ENCODE data around the gene MACROD1. TPM values are rescaled to one million over a fixed set of nuclear protein-coding genes. Genes with fewer than 3 reads are reported as not detected.
A peak's percentile ranks its signal among the peaks of the same experiment; 100 is the strongest.

The MACROD1 gene
- total RNA-seq, 1 donor from 2014 or later, result 3.4 TPM

DNA sequence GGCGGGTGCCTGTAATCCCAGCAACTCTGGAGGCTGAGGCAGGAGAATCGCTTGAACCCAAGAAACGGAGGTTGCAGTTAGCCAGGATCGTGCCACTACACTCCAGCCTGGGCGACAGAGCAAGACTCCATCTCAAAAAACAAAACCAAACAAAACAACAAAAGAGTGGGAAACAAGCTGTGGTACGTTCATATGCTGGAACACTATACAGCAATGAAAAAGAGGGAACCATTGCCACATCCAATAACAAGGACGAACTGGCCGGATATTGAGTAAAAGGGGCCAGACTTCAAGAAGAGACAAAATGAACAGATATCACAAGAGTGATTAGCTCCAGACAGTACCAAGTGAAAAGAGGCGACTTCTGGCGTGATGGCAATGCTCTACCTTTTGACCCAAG lies 4.9 kb downstream of the MACROD1 start:
- Mint-ChIP-seq H3K9me3 (ENCODE audit: unreplicated experiment) (no peaks in the 10 kb centered on the region), H3K27ac (ENCODE audit: unreplicated experiment) (no peak overlapping the region), H3K4me1 (ENCODE audit: low read depth, unreplicated experiment) (no peaks in the 10 kb centered on the region), H3K4me3 (ENCODE audit: unreplicated experiment) (no peak overlapping the region), H3K36me3 (ENCODE audit: low read depth, unreplicated experiment) (peaks cover 2% of the 10 kb centered on the region), H3K27me3 (ENCODE audit: low read depth, unreplicated experiment) (peaks cover 24% of the 10 kb centered on the region)
- Histone ChIP-seq H2AFZ (ENCODE audit: low read depth, low read length) (no peak overlapping the region), H4K20me1 (ENCODE audit: insufficient read depth, low read length) (no peaks in the 10 kb centered on the region), H3K9me3 (ENCODE audit: insufficient read depth, low read depth, low read length) (no peaks in the 10 kb centered on the region), H3K4me1 (ENCODE audit: insufficient read depth, low read length) (no peaks in the 10 kb centered on the region), H3K36me3 (ENCODE audit: insufficient read depth, low read length) (no peaks in the 10 kb centered on the region), H3K9ac (ENCODE audit: low read length) (no peak overlapping the region), H3K4me3 (ENCODE audit: insufficient read depth, low read depth, low read length) (no peak overlapping the region), H3K4me2 (ENCODE audit: low read length) (no peak overlapping the region), H3K27me3 (ENCODE audit: insufficient read depth, low read length) (no peaks in the 10 kb centered on the region), H3K79me2 (ENCODE audit: insufficient read depth, low read length) (no peaks in the 10 kb centered on the region), H3K27ac (ENCODE audit: low read depth, low read length) (no peak overlapping the region)
- DNase-seq (ENCODE audit: low read depth) (no peak), FAIRE-seq (no peak)
- TF ChIP-seq CTCF (IDR thresholded peaks at IDR 0.05; ENCODE audit: insufficient read depth, low read depth, low read length) (no peak), EZH2 (IDR thresholded peaks at IDR 0.05; ENCODE audit: insufficient read depth, low read length) (no peak)

DNA sequence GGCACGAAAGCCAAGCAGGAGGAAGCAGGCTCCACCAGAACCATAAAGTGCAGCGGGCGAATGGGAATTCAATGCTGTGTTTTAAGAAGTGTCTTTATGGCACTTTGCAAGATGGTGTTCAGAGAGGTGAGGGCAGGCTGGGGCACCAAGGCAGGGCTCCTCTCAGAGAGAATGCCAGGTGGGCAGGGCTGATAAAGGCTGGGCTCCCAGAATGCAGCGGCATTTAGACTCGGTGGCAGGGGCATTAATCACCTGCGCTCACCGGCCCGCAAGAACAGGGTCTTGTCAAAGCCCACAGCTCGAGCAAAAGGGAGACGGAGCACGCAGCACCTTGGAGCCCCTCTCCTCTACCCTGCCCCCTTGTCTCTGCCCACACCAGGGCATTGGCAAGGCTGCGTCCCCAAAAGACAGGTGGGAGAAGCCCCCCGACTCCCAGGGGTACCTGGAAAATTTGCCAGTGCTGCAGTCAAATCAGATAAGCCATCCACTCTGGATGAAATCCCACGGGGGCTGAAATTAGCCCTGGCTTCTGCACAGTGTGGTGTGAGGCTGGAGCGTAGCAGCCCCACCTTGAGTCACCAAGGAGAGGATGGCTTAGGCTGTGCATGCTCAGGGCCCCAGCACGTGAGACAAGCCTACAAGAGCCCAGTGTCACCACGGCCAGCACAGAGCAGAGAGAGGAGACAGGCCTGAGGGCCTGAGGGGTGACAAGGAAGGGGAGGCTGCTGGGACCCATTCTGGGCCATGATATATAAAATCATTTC lies 8.1 kb downstream of the MACROD1 start:
- FAIRE-seq, result no peak
- H4K20me1 ChIP-seq (ENCODE audit: insufficient read depth, low read length), result peaks cover 8% of the 10 kb centered on the region
- H2AFZ ChIP-seq (ENCODE audit: low read depth, low read length), result no peak overlapping the region
- Mint-ChIP-seq H3K27me3 (ENCODE audit: low read depth, unreplicated experiment) (peaks cover 37% of the 10 kb centered on the region), H3K27ac (ENCODE audit: unreplicated experiment) (no peak overlapping the region), H3K9me3 (ENCODE audit: unreplicated experiment) (peaks cover 1% of the 10 kb centered on the region), H3K4me1 (ENCODE audit: low read depth, unreplicated experiment) (no peaks in the 10 kb centered on the region), H3K4me3 (ENCODE audit: unreplicated experiment) (peak overlapping the region; percentile 60), H3K36me3 (ENCODE audit: low read depth, unreplicated experiment) (peaks cover 2% of the 10 kb centered on the region)
- no peaks in the 10 kb centered on the region for H3K4me1 ChIP-seq (ENCODE audit: insufficient read depth, low read length)
- no peaks in the 10 kb centered on the region for H3K79me2 ChIP-seq (ENCODE audit: insufficient read depth, low read length)
- no peaks in the 10 kb centered on the region for H3K36me3 ChIP-seq (ENCODE audit: insufficient read depth, low read length)
- TF ChIP-seq EZH2 (IDR thresholded peaks at IDR 0.05; ENCODE audit: insufficient read depth, low read length) (no peak), CTCF (IDR thresholded peaks at IDR 0.05; ENCODE audit: insufficient read depth, low read depth, low read length) (no peak)
- no peak overlapping the region for H3K4me2 ChIP-seq (ENCODE audit: low read length)
- no peak overlapping the region for H3K9ac ChIP-seq (ENCODE audit: low read length)
- no peaks in the 10 kb centered on the region for H3K9me3 ChIP-seq (ENCODE audit: insufficient read depth, low read depth, low read length)
- peaks cover 7% of the 10 kb centered on the region for H3K27me3 ChIP-seq (ENCODE audit: insufficient read depth, low read length)
- no peak overlapping the region for H3K4me3 ChIP-seq (ENCODE audit: insufficient read depth, low read depth, low read length)
- no peak for DNase-seq (ENCODE audit: low read depth)
- H3K27ac ChIP-seq (ENCODE audit: low read depth, low read length), result no peak overlapping the region

All from astrocyte (in vitro differentiated cells and primary cell).